ENCODE measurements around the gene SLC3A2. TPM values are rescaled to one million over a fixed set of nuclear protein-coding genes. Genes with fewer than 3 reads are reported as not detected.

The SLC3A2 gene
- total RNA-seq, 1 experiment from 2014 or later: 334 TPM

GRCh38 chr11:62841361-62842170, 39.1 kb upstream of the SLC3A2 start (continued):
- TF ChIP-seq, protein P1, sequence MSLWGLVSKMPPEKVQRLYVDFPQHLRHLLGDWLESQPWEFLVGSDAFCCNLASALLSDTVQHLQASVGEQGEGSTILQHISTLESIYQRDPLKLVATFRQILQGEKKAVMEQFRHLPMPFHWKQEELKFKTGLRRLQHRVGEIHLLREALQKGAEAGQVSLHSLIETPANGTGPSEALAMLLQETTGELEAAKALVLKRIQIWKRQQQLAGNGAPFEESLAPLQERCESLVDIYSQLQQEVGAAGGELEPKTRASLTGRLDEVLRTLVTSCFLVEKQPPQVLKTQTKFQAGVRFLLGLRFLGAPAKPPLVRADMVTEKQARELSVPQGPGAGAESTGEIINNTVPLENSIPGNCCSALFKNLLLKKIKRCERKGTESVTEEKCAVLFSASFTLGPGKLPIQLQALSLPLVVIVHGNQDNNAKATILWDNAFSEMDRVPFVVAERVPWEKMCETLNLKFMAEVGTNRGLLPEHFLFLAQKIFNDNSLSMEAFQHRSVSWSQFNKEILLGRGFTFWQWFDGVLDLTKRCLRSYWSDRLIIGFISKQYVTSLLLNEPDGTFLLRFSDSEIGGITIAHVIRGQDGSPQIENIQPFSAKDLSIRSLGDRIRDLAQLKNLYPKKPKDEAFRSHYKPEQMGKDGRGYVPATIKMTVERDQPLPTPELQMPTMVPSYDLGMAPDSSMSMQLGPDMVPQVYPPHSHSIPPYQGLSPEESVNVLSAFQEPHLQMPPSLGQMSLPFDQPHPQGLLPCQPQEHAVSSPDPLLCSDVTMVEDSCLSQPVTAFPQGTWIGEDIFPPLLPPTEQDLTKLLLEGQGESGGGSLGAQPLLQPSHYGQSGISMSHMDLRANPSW (CRISPR knock-in tag; conservative IDR thresholded peaks at IDR 0.05; ENCODE audit: low read depth): no peak
- peak; percentile 96 for TF ChIP-seq ZNF232 (CRISPR knock-in tag; IDR thresholded peaks at IDR 0.05)
- no peak; the same call in 1 of the 2 replicates for TF ChIP-seq FOXP4 (CRISPR knock-in tag; IDR thresholded peaks at IDR 0.05)
- TF ChIP-seq GTF2I (CRISPR knock-in tag; conservative IDR thresholded peaks at IDR 0.05): peak; percentile 79; the same call in 1 of the 2 replicates
- peak; percentile 85; the same call in 1 of the 2 replicates for TF ChIP-seq TEAD4 (CRISPR knock-in tag; IDR thresholded peaks at IDR 0.05)
- TF ChIP-seq TP53 (CRISPR knock-in tag; IDR thresholded peaks at IDR 0.05): peak; percentile 77; the same call in 1 of the 2 replicates
- TF ChIP-seq ATF3 (CRISPR knock-in tag; conservative IDR thresholded peaks at IDR 0.05): 0 out of 2 replicates have a peak, but pooled peaks have one; percentile 57
- TF ChIP-seq ZNF671 (CRISPR knock-in tag; IDR thresholded peaks at IDR 0.05): peak; percentile 100
- TF ChIP-seq FOXJ3 (CRISPR knock-in tag; IDR thresholded peaks at IDR 0.05; ENCODE audit: borderline replicate concordance): peak; percentile 79; the same call in 1 of the 2 replicates
- peak; percentile 95 for TF ChIP-seq JUN (CRISPR knock-in tag; IDR thresholded peaks at IDR 0.05)
- TF ChIP-seq, protein P2, sequence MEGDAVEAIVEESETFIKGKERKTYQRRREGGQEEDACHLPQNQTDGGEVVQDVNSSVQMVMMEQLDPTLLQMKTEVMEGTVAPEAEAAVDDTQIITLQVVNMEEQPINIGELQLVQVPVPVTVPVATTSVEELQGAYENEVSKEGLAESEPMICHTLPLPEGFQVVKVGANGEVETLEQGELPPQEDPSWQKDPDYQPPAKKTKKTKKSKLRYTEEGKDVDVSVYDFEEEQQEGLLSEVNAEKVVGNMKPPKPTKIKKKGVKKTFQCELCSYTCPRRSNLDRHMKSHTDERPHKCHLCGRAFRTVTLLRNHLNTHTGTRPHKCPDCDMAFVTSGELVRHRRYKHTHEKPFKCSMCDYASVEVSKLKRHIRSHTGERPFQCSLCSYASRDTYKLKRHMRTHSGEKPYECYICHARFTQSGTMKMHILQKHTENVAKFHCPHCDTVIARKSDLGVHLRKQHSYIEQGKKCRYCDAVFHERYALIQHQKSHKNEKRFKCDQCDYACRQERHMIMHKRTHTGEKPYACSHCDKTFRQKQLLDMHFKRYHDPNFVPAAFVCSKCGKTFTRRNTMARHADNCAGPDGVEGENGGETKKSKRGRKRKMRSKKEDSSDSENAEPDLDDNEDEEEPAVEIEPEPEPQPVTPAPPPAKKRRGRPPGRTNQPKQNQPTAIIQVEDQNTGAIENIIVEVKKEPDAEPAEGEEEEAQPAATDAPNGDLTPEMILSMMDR (IDR thresholded peaks at IDR 0.05): no peak
- TF ChIP-seq RORB (CRISPR knock-in tag; IDR thresholded peaks at IDR 0.05): peak; percentile 100
- peak; percentile 93; the same call in 1 of the 2 replicates for TF ChIP-seq ATF1 (CRISPR knock-in tag; IDR thresholded peaks at IDR 0.05)
- peak; percentile 89; the same call in 1 of the 2 replicates for TF ChIP-seq ELF4 (CRISPR knock-in tag; IDR thresholded peaks at IDR 0.05; ENCODE audit: low read depth)
- peak; percentile 87 for TF ChIP-seq ZBTB21 (CRISPR knock-in tag; IDR thresholded peaks at IDR 0.05; ENCODE audit: borderline replicate concordance)
- TF ChIP-seq ESRRA (CRISPR knock-in tag; IDR thresholded peaks at IDR 0.05; ENCODE audit: borderline replicate concordance): peak; percentile 91
- TF ChIP-seq SP1 (CRISPR knock-in tag; conservative IDR thresholded peaks at IDR 0.05): peak; percentile 82
- TF ChIP-seq, protein P3, sequence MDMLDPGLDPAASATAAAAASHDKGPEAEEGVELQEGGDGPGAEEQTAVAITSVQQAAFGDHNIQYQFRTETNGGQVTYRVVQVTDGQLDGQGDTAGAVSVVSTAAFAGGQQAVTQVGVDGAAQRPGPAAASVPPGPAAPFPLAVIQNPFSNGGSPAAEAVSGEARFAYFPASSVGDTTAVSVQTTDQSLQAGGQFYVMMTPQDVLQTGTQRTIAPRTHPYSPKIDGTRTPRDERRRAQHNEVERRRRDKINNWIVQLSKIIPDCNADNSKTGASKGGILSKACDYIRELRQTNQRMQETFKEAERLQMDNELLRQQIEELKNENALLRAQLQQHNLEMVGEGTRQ (CRISPR knock-in tag; IDR thresholded peaks at IDR 0.05): peak; percentile 52; the same call in 1 of the 2 replicates
- TF ChIP-seq, protein P4, sequence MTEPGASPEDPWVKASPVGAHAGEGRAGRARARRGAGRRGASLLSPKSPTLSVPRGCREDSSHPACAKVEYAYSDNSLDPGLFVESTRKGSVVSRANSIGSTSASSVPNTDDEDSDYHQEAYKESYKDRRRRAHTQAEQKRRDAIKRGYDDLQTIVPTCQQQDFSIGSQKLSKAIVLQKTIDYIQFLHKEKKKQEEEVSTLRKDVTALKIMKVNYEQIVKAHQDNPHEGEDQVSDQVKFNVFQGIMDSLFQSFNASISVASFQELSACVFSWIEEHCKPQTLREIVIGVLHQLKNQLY (CRISPR knock-in tag; IDR thresholded peaks at IDR 0.05): peak; percentile 97; the same call in 1 of the 2 replicates
- TF ChIP-seq ZNF317 (CRISPR knock-in tag; IDR thresholded peaks at IDR 0.05; ENCODE audit: borderline replicate concordance, low read depth): peak; percentile 71; the same call in 1 of the 2 replicates
- TF ChIP-seq, protein P5, sequence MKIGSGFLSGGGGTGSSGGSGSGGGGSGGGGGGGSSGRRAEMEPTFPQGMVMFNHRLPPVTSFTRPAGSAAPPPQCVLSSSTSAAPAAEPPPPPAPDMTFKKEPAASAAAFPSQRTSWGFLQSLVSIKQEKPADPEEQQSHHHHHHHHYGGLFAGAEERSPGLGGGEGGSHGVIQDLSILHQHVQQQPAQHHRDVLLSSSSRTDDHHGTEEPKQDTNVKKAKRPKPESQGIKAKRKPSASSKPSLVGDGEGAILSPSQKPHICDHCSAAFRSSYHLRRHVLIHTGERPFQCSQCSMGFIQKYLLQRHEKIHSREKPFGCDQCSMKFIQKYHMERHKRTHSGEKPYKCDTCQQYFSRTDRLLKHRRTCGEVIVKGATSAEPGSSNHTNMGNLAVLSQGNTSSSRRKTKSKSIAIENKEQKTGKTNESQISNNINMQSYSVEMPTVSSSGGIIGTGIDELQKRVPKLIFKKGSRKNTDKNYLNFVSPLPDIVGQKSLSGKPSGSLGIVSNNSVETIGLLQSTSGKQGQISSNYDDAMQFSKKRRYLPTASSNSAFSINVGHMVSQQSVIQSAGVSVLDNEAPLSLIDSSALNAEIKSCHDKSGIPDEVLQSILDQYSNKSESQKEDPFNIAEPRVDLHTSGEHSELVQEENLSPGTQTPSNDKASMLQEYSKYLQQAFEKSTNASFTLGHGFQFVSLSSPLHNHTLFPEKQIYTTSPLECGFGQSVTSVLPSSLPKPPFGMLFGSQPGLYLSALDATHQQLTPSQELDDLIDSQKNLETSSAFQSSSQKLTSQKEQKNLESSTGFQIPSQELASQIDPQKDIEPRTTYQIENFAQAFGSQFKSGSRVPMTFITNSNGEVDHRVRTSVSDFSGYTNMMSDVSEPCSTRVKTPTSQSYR (CRISPR knock-in tag; IDR thresholded peaks at IDR 0.05): peak; percentile 91
